HG02588 (cell line): ENCODE data around the gene ATP9B.
A peak's percentile ranks its signal among the peaks of the same experiment; 100 is the strongest.

ENCODE experiments used
- ATAC-seq: cut with Tn5 transposase; IDR thresholded peaks from one replicate; pipeline ENCODE4 v1.9.1; 2021; ENCODE audit warnings: mild to moderate bottlenecking, moderate library complexity; ENCODE audit not compliant: unreplicated experiment

Gene ATP9B

GRCh38 chr18:79377187-79377891, 308.1 kb downstream of the ATP9B start:
- ATAC-seq = no peak

- ATAC-seq = peak; percentile 58
These were observed 309.5 kb downstream of the ATP9B start for GRCh38 chr18:79378536-79379250.

GRCh38 chr18:79379251-79379905, 310.2 kb downstream of the ATP9B start:
- no peak for ATAC-seq

GRCh38 chr18:79379931-79380815, 311.0 kb downstream of the ATP9B start:
- no peak for ATAC-seq

- ATAC-seq = no peak
These were observed 311.9 kb downstream of the ATP9B start for GRCh38 chr18:79380816-79381806.

GRCh38 chr18:79381811-79382311, 312.7 kb downstream of the ATP9B start:
- ATAC-seq = no peak

GRCh38 chr18:79382681-79383387, 313.6 kb downstream of the ATP9B start:
- no peak for ATAC-seq

GRCh38 chr18:79383388-79384056, 314.3 kb downstream of the ATP9B start:
- ATAC-seq = no peak

- no peak for ATAC-seq
These were observed 315.1 kb downstream of the ATP9B start for GRCh38 chr18:79384151-79384807.

GRCh38 chr18:79384834-79385233, 315.6 kb downstream of the ATP9B start:
- ATAC-seq = no peak

GRCh38 chr18:79385326-79385707, 316.1 kb downstream of the ATP9B start:
- no peak for ATAC-seq

- ATAC-seq = no peak
These were observed 316.6 kb downstream of the ATP9B start for GRCh38 chr18:79385708-79386341.

GRCh38 chr18:79386547-79386946, 317.4 kb downstream of the ATP9B start:
- no peak for ATAC-seq

- ATAC-seq = no peak
These were observed 318.0 kb downstream of the ATP9B start for GRCh38 chr18:79387214-79387613.

GRCh38 chr18:79387615-79388014, 318.4 kb downstream of the ATP9B start:
- ATAC-seq = no peak

- no peak for ATAC-seq
These were observed 318.8 kb downstream of the ATP9B start for GRCh38 chr18:79388043-79388442.

- no peak for ATAC-seq
These were observed 320.5 kb downstream of the ATP9B start for GRCh38 chr18:79389689-79390088.
